Stomach (tissue), 9 donors: ENCODE results near the gene DPEP2NB. TPM values are rescaled to one million over a fixed set of nuclear protein-coding genes. Genes with fewer than 3 reads are reported as not detected.
"Not testable (repeated sequence)": the region's sequence is repeated elsewhere in the genome, so short reads cannot be mapped to it uniquely, and the experiment has no call there.

Experiments
- DNase-seq, 2 donors: peaks; one replicate each; pipeline versions ENCODE4 v3.0.0 to v3.0.0-alpha.2; 2013 to 2019
- H3K27ac ChIP-seq, 5 donors: fragments of 200-600 bp in 4 of 5; sonication (generic) in 4 of 5; one replicate each; pipeline ENCODE4 v1.5.1; 2013 to 2019; ENCODE audit warnings: mild to moderate bottlenecking in 1 of 5, moderate library complexity in 1 of 5
- H3K27me3 ChIP-seq, 3 donors: fragments of 200-600 bp; sonication (generic); one replicate each; pipeline ENCODE4 v1.5.1; 2017 to 2019; ENCODE audit warnings: mixed run types in 1 of 3
- H3K36me3 ChIP-seq, 4 donors: fragments of 200-600 bp; sonication (generic); 1 replicate in 3 of 4; 2 replicates in 1 of 4; pipeline ENCODE4 v1.5.1; 2016 to 2019
- H3K4me1 ChIP-seq, 4 donors: fragments of 200-600 bp; sonication (generic); one replicate each; pipeline ENCODE4 v1.5.1; 2016 to 2019
- H3K4me3 ChIP-seq, 4 donors: fragments of 200-600 bp; sonication (generic) in 3 of 4; one replicate each; pipeline ENCODE4 v1.5.1; 2016 to 2019; ENCODE audit warnings: mild to moderate bottlenecking in 1 of 4
- H3K9me3 ChIP-seq, 4 donors: fragments of 200-600 bp; sonication (generic); one replicate each; pipeline ENCODE4 v1.5.1; 2016 to 2019
- EP300 ChIP-seq: sonication (generic); formaldehyde crosslinking; IDR thresholded peaks from one replicate; pipeline ENCODE4 v1.6.1; 2017; ENCODE audit warnings: antibody characterized with exemption
- POLR2A ChIP-seq, 4 donors: fragments of 450-650 bp; IDR thresholded peaks; one replicate each; pipeline ENCODE4 v1.6.1; 2016; ENCODE audit warnings: antibody characterized with exemption in 4 of 4, control low read depth in 2 of 4, mild to moderate bottlenecking in 1 of 4, moderate library complexity in 1 of 4
- POLR2AphosphoS5 ChIP-seq, 3 donors: sonication (generic); formaldehyde crosslinking; IDR thresholded peaks; one replicate each; pipeline ENCODE4 v1.6.1; 2016; ENCODE audit warnings: antibody characterized with exemption in 3 of 3
- WGBS, 5 donors: extraction: QIAGEN DNeasy Blood & Tissue Kit in 3 of 5; methylation state at CpG; one replicate each; pipeline versions ENCODE4 v1.1.5 to v1.1.7; 2013 to 2018; 5-methylcytosine and 5-hydroxymethylcytosine counted together
- intact Hi-C: fragments of 100-400 bp; cut with DNase I; formaldehyde crosslinking; loops from one replicate; pipeline ENCODE4 v1.15.1; 2023; ENCODE audit warnings: low total_unique reads
- polyA plus RNA-seq, 3 donors: library from polyadenylated mRNA; stranded (reverse); fragments of 200-250 nt; gene quantifications; one replicate each; pipeline ENCODE4 v1.2.3, GENCODE V29; 2013
- total RNA-seq, 5 donors: library from RNA; depleted of rRNA; stranded (reverse); fragments of >200 nt; gene quantifications; one replicate each; pipeline versions ENCODE4 v1.1.0 to v1.2.3, GENCODE V29; 2014 to 2016
- TF ChIP-seq, protein P1 (sequence below), 7 experiments: fragments of 450-650 bp in 4 of 7; fragments of 200-600 bp in 3 of 7; sonication (generic) in 3 of 7; IDR thresholded peaks; one replicate each; pipeline ENCODE4 v1.5.1; 2016 to 2019; ENCODE audit warnings: antibody characterized with exemption in 7 of 7, control low read depth in 2 of 7, mild to moderate bottlenecking in 1 of 7
- donor health status: healthy with polysubstance abuse.
- donor health status: Bipolar disorder and iron deficiency.
- donor health status: healthy.

The DPEP2NB gene
- total and polyA plus RNA-seq, 8 donors, result not detected

GRCh38 chr16:67977005-67977404 is 38.7 kb downstream of the DPEP2NB start:
- Histone ChIP-seq H3K4me3 (no peak overlapping the region), H3K4me1 (no peaks in the 10 kb centered on the region), H3K27ac (no peak overlapping the region), H3K9me3 (no peaks in the 10 kb centered on the region), H3K36me3 (no peaks in the 10 kb centered on the region), H3K27me3 (peaks cover 0 to 14% (median 7%) of the 10 kb centered on the region in 3 donors)
- TF ChIP-seq, protein P1, sequence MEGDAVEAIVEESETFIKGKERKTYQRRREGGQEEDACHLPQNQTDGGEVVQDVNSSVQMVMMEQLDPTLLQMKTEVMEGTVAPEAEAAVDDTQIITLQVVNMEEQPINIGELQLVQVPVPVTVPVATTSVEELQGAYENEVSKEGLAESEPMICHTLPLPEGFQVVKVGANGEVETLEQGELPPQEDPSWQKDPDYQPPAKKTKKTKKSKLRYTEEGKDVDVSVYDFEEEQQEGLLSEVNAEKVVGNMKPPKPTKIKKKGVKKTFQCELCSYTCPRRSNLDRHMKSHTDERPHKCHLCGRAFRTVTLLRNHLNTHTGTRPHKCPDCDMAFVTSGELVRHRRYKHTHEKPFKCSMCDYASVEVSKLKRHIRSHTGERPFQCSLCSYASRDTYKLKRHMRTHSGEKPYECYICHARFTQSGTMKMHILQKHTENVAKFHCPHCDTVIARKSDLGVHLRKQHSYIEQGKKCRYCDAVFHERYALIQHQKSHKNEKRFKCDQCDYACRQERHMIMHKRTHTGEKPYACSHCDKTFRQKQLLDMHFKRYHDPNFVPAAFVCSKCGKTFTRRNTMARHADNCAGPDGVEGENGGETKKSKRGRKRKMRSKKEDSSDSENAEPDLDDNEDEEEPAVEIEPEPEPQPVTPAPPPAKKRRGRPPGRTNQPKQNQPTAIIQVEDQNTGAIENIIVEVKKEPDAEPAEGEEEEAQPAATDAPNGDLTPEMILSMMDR (IDR thresholded peaks at IDR 0.05), result no peak
- no peak for TF ChIP-seq POLR2AphosphoS5 (IDR thresholded peaks at IDR 0.05)
- TF ChIP-seq EP300, result no peak
- no peak for TF ChIP-seq POLR2A (IDR thresholded peaks at IDR 0.05)
- DNase-seq, result no peak
- intact Hi-C loops, result no loop called here
- 58 to 76% (median 63%) methylated on average over 4 to 5 of the region's 5 CpGs for WGBS, 5 donors

DNA sequence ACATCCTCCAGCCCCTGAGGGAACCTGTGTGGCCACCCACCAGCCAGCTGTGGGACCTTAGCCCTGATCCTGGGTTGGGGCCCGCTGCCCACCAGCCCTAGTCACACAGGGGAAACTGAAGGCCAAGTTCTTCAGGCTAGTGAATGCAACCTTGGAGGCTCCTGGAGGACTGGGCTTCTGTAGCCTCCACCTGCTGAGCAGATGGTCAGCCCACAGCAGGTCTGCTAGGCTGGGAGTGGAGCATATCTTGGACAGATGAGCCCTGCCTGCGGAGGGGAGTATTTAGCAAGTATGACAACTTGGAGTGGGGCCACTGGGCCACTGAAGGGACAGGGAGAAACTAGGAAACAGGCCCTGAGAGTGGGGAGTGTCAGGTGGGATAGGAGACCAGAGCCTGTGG is 39.5 kb downstream of the DPEP2NB start:
- Histone ChIP-seq H3K4me1 (no peaks in the 10 kb centered on the region), H3K9me3 (no peaks in the 10 kb centered on the region), H3K36me3 (no peaks in the 10 kb centered on the region), H3K4me3 (no peak overlapping the region), H3K27ac (no peak overlapping the region), H3K27me3 (peaks cover 0 to 14% (median 7%) of the 10 kb centered on the region in 3 donors)
- TF ChIP-seq, protein P1 (IDR thresholded peaks at IDR 0.05), result no peak
- no peak for TF ChIP-seq EP300
- TF ChIP-seq POLR2A (IDR thresholded peaks at IDR 0.05), result no peak
- no peak for TF ChIP-seq POLR2AphosphoS5 (IDR thresholded peaks at IDR 0.05)
- 90 to 100% (median 94%) methylated on average over 2 of the region's 2 CpGs for WGBS, 5 donors
- DNase-seq, result no peak
- intact Hi-C loops, result no loop called here

DNA sequence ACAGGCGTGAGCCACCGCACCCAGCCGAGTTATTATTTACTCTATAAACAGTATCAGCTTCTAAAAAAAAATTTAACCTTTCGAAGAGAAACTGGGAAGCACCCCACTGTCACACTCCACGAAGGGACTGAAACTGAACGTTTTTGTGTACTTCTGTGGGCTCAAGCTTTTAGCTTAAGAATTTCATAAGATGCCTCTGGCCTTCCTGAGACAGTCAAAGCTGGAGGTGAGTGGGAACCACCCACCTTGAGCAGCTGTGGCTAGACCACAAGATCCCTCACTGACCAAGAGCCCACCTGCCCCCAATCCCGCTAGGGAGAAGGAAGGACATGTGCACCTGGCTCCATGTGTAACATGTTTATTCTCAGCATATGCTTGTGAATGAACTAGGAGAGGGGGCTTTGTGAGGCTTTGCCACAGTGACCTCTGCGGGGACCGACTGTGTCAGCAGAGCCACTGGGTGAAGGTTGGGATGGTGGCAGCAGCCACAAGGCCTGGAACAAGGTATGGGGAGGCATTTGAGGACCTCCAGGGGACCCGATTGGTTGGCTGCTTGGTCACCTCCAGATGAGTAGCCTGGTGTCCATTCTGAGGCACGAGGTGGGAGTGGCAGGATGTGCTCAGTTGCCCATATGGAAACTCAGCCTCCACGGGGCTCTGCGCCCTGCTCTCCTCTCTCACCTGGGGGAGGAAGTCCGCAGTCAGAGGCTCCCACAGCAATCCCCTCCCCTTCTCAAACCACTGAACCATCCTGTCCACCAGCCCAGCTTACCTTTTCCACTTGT is 40.2 kb downstream of the DPEP2NB start:
- Histone ChIP-seq H3K27me3 (peaks cover 0 to 8% (median 6%) of the 10 kb centered on the region in 3 donors), H3K27ac (no peak overlapping the region), H3K4me3 (no peak overlapping the region), H3K4me1 (no peaks in the 10 kb centered on the region), H3K36me3 (no peaks in the 10 kb centered on the region), H3K9me3 (no peaks in the 10 kb centered on the region)
- no peak for DNase-seq
- intact Hi-C loops, result no loop called here
- TF ChIP-seq EP300 (no peak), POLR2AphosphoS5 (IDR thresholded peaks at IDR 0.05) (no peak), POLR2A (IDR thresholded peaks at IDR 0.05) (no peak)
- TF ChIP-seq, protein P1 (IDR thresholded peaks at IDR 0.05), result no peak
- 48 to 69% (median 63%) methylated on average over 13 to 14 of the region's 14 CpGs for WGBS, 5 donors

GRCh38 chr16:67972285-67972684 is 43.4 kb downstream of the DPEP2NB start:
- DNase-seq, H3K4me3 ChIP-seq, H3K27ac ChIP-seq, intact Hi-C loops, H3K36me3 ChIP-seq, H3K27me3 ChIP-seq, H3K9me3 ChIP-seq: not testable (repeated sequence)
- WGBS, 5 donors, result 88 to 93% (median 92%) methylated on average over 7 of the region's 7 CpGs
- peaks cover 3 to 16% (median 11%) of the 10 kb centered on the region in 4 donors for H3K4me1 ChIP-seq

DNA sequence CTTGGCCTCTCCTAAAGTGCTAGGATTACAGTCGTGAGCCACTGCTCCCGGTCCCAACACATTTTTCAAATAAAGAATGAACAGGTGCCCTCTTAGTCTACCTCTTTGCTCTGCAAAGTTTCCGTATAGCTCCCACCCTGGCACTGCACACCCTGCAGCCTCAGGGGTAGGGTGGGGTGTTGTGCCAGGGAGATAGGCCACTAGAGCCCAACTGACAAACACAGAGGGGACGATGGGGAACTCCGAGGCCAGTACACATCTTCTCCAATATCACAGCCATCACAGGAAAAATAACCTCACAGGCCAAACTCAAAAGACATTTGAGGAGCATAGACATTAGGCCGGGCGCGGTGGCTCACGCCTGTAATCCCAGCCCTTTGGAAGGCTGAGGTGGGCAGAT is 44.6 kb downstream of the DPEP2NB start:
- intact Hi-C loops, result no loop called here
- Histone ChIP-seq H3K9me3 (no peaks in the 10 kb centered on the region), H3K27me3 (no peaks in the 10 kb centered on the region), H3K4me3 (no peak overlapping the region), H3K36me3 (no peaks in the 10 kb centered on the region), H3K27ac (no peak overlapping the region), H3K4me1 (peaks cover 15 to 28% (median 23%) of the 10 kb centered on the region in 4 donors)
- DNase-seq, result no peak
- TF ChIP-seq POLR2A (IDR thresholded peaks at IDR 0.05), result no peak
- TF ChIP-seq EP300, result no peak
- TF ChIP-seq POLR2AphosphoS5 (IDR thresholded peaks at IDR 0.05), result no peak
- TF ChIP-seq, protein P1 (IDR thresholded peaks at IDR 0.05), result no peak
- WGBS, 5 donors, result 82 to 95% (median 88%) methylated on average over 9 of the region's 9 CpGs
